Dedifferentiated amniotic fluid mesenchymal stem cell (primary cell): ENCODE measurements around the gene CTDSPL.
A peak's percentile ranks its signal among the peaks of the same experiment; 100 is the strongest.

ENCODE experiments used
- DNase-seq: peaks from one replicate; pipeline ENCODE4 v3.0.0-alpha.2; 2016; ENCODE audit errors: extremely low spot score

The CTDSPL gene

GRCh38 chr3:37891227-37891626 is 29.5 kb downstream of the CTDSPL start:
- DNase-seq, result no peak

GRCh38 chr3:37892927-37893600 is 31.4 kb downstream of the CTDSPL start:
- no peak for DNase-seq

GRCh38 chr3:37896827-37897226 is 35.1 kb downstream of the CTDSPL start:
- DNase-seq, result no peak

- no peak for DNase-seq
Observed at GRCh38 chr3:37897763-37898162, 36.1 kb downstream of the CTDSPL start.

GRCh38 chr3:37898424-37898823 is 36.7 kb downstream of the CTDSPL start:
- DNase-seq, result no peak

- no peak for DNase-seq
Observed at GRCh38 chr3:37899101-37899707, 37.5 kb downstream of the CTDSPL start.

- DNase-seq, result no peak
Observed at GRCh38 chr3:37899711-37900306, 38.1 kb downstream of the CTDSPL start.

- DNase-seq, result no peak
Observed at GRCh38 chr3:37901721-37902120, 40.0 kb downstream of the CTDSPL start.

GRCh38 chr3:37902674-37903073 is 41.0 kb downstream of the CTDSPL start:
- DNase-seq, result no peak

- DNase-seq, result no peak
Observed at GRCh38 chr3:37903320-37903719, 41.6 kb downstream of the CTDSPL start.

GRCh38 chr3:37903734-37904133 is 42.1 kb downstream of the CTDSPL start:
- DNase-seq, result no peak

- DNase-seq, result peak; percentile 40
Observed at GRCh38 chr3:37904601-37905000, 42.9 kb downstream of the CTDSPL start.

GRCh38 chr3:37905346-37905745 is 43.7 kb downstream of the CTDSPL start:
- DNase-seq, result peak; percentile 28

GRCh38 chr3:37905987-37906674 is 44.5 kb downstream of the CTDSPL start:
- DNase-seq, result peak; percentile 52

GRCh38 chr3:37906734-37907282 is 45.1 kb downstream of the CTDSPL start:
- DNase-seq, result no peak

- no peak for DNase-seq
Observed at GRCh38 chr3:37907371-37907770, 45.7 kb downstream of the CTDSPL start.

- no peak for DNase-seq
Observed at GRCh38 chr3:37907906-37908305, 46.2 kb downstream of the CTDSPL start.

GRCh38 chr3:37909067-37909911 is 47.6 kb downstream of the CTDSPL start:
- DNase-seq, result no peak

- DNase-seq, result no peak
Observed at GRCh38 chr3:37910671-37911400, 49.2 kb downstream of the CTDSPL start.

GRCh38 chr3:37912052-37912733 is 50.5 kb downstream of the CTDSPL start:
- no peak for DNase-seq
